ENCODE data around the gene CAMK1D. TPM values are rescaled to one million over a fixed set of nuclear protein-coding genes. Genes with fewer than 3 reads are reported as not detected.
"Not testable (repeated sequence)": the region's sequence is repeated elsewhere in the genome, so short reads cannot be mapped to it uniquely, and the experiment has no call there.

CAMK1D gene
- total RNA-seq, 2 donors from 2014 or later, result 4.8 to 14.5 TPM

GRCh38 chr10:12333380-12334185, 15.8 kb upstream of the CAMK1D start:
- peak overlapping the region in 1 of 2 donors; percentile 36 for H3K27ac ChIP-seq
- DNase-seq (ENCODE audit: low spot score), result peak; percentile 42
- no peak for TF ChIP-seq POLR2A (IDR thresholded peaks at IDR 0.05)
- TF ChIP-seq POLR2AphosphoS5 (IDR thresholded peaks at IDR 0.05), result no peak
- TF ChIP-seq CTCF (IDR thresholded peaks at IDR 0.05), result no peak
- intact Hi-C loops (cut with DNase I), result no loop called here
- no peaks in the 10 kb centered on the region for H3K36me3 ChIP-seq
- no peaks in the 10 kb centered on the region for H3K4me1 ChIP-seq (replicated peaks)
- no peak overlapping the region for H3K4me3 ChIP-seq
- H3K9me3 ChIP-seq, result no peaks in the 10 kb centered on the region
- no peaks in the 10 kb centered on the region for H3K27me3 ChIP-seq (replicated peaks; ENCODE audit: insufficient read depth)
- 24% methylated on average over 15 of the region's 15 CpGs for WGBS

GRCh38 chr10:12334186-12334530, 15.2 kb upstream of the CAMK1D start:
- no peak overlapping the region for H3K4me3 ChIP-seq
- TF ChIP-seq POLR2A (IDR thresholded peaks at IDR 0.05) (no peak), CTCF (IDR thresholded peaks at IDR 0.05) (no peak), POLR2AphosphoS5 (IDR thresholded peaks at IDR 0.05) (no peak)
- no peaks in the 10 kb centered on the region for H3K9me3 ChIP-seq
- H3K27ac ChIP-seq, result no peak overlapping the region
- no peaks in the 10 kb centered on the region for H3K4me1 ChIP-seq (replicated peaks)
- no peaks in the 10 kb centered on the region for H3K27me3 ChIP-seq (replicated peaks; ENCODE audit: insufficient read depth)
- intact Hi-C loops (cut with DNase I), result no loop called here
- no peak for DNase-seq (ENCODE audit: low spot score)
- no peaks in the 10 kb centered on the region for H3K36me3 ChIP-seq
- 73% methylated on average over 6 of the region's 6 CpGs for WGBS

- H3K4me1 ChIP-seq (replicated peaks); H3K27me3 ChIP-seq (replicated peaks; ENCODE audit: insufficient read depth); intact Hi-C loops (cut with DNase I); H3K27ac ChIP-seq; H3K9me3 ChIP-seq; H3K4me3 ChIP-seq; H3K36me3 ChIP-seq; DNase-seq (ENCODE audit: low spot score): not testable (repeated sequence)
- WGBS, result 72% methylated on average over 4 of the region's 4 CpGs
Observed at GRCh38 chr10:12335169-12335568, 14.2 kb upstream of the CAMK1D start.

- H3K27me3 ChIP-seq (replicated peaks; ENCODE audit: insufficient read depth), result no peaks in the 10 kb centered on the region
- H3K9me3 ChIP-seq, result no peaks in the 10 kb centered on the region
- TF ChIP-seq CTCF (IDR thresholded peaks at IDR 0.05), result no peak
- no peak for TF ChIP-seq POLR2AphosphoS5 (IDR thresholded peaks at IDR 0.05)
- no peak for TF ChIP-seq POLR2A (IDR thresholded peaks at IDR 0.05)
- no peak overlapping the region for H3K27ac ChIP-seq
- DNase-seq (ENCODE audit: low spot score), result no peak
- no peaks in the 10 kb centered on the region for H3K4me1 ChIP-seq (replicated peaks)
- intact Hi-C loops (cut with DNase I), result no loop called here
- no peaks in the 10 kb centered on the region for H3K36me3 ChIP-seq
- WGBS, result 70% methylated on average over 9 of the region's 9 CpGs
- no peak overlapping the region for H3K4me3 ChIP-seq
Observed at GRCh38 chr10:12337453-12338372, 11.6 kb upstream of the CAMK1D start.

- no peaks in the 10 kb centered on the region for H3K4me1 ChIP-seq (replicated peaks)
- no peak for DNase-seq (ENCODE audit: low spot score)
- H3K36me3 ChIP-seq, result no peaks in the 10 kb centered on the region
- TF ChIP-seq POLR2AphosphoS5 (IDR thresholded peaks at IDR 0.05), result no peak
- no peak for TF ChIP-seq CTCF (IDR thresholded peaks at IDR 0.05)
- no peak for TF ChIP-seq POLR2A (IDR thresholded peaks at IDR 0.05)
- H3K27me3 ChIP-seq (replicated peaks; ENCODE audit: insufficient read depth), result no peaks in the 10 kb centered on the region
- intact Hi-C loops (cut with DNase I), result no loop called here
- H3K27ac ChIP-seq, result no peak overlapping the region
- WGBS, result 58% methylated on average over 4 of the region's 4 CpGs
- no peak overlapping the region for H3K4me3 ChIP-seq
- H3K9me3 ChIP-seq, result no peaks in the 10 kb centered on the region
Observed at GRCh38 chr10:12338981-12339380, 10.4 kb upstream of the CAMK1D start.
